RWPE2 (cell line): Measurements from ENCODE around the gene MAML1.

Source experiments
- ATAC-seq: fragments of 200-7000 bp; cut with Tn5 transposase; 3 replicates; pipeline ENCODE4 v1.9.1; 2021; ENCODE audit warnings: low read depth
- DNase-seq: peaks from one replicate; pipeline ENCODE4 v3.0.0-alpha.2; 2020; ENCODE audit warnings: low spot score
- H3K27ac ChIP-seq: fragments of 450-650 bp; 2 replicates; pipeline ENCODE4 v1.5.1; 2017; ENCODE audit warnings: mild to moderate bottlenecking; ENCODE audit not compliant: poor library complexity, severe bottlenecking
- H3K27me3 ChIP-seq: fragments of 250-450 bp; sonication (Bioruptor Pico); 2 replicates; pipeline ENCODE4 v1.5.1; 2021; ENCODE audit warnings: mild to moderate bottlenecking, moderate library complexity; ENCODE audit not compliant: insufficient read depth, poor library complexity, severe bottlenecking
- H3K36me3 ChIP-seq: fragments of 250-450 bp; sonication (Bioruptor Pico); 2 replicates; pipeline ENCODE4 v1.5.1; 2020; ENCODE audit warnings: low read depth, mild to moderate bottlenecking, moderate library complexity
- H3K4me1 ChIP-seq: fragments of 250-450 bp; sonication (Bioruptor Pico); 2 replicates; pipeline ENCODE4 v1.5.1; 2021; ENCODE audit warnings: mild to moderate bottlenecking, moderate library complexity; ENCODE audit not compliant: insufficient read depth, poor library complexity, severe bottlenecking
- H3K4me3 ChIP-seq: fragments of 250-450 bp; sonication (Bioruptor Pico); 2 replicates; pipeline ENCODE4 v1.5.1; 2021; ENCODE audit warnings: mild to moderate bottlenecking, moderate library complexity; ENCODE audit not compliant: severe bottlenecking
- H3K9me3 ChIP-seq: fragments of 250-450 bp; sonication (Bioruptor Pico); 2 replicates; pipeline ENCODE4 v1.5.1; 2021; ENCODE audit warnings: mild to moderate bottlenecking, moderate library complexity; ENCODE audit not compliant: severe bottlenecking
- TF ChIP-seq, protein P1 (sequence below): fragments of 450-650 bp; IDR thresholded peaks from one replicate; pipeline ENCODE4 v1.5.1; 2017; ENCODE audit warnings: mild to moderate bottlenecking, moderate library complexity; ENCODE audit not compliant: poor library complexity, severe bottlenecking

MAML1 gene

DNA sequence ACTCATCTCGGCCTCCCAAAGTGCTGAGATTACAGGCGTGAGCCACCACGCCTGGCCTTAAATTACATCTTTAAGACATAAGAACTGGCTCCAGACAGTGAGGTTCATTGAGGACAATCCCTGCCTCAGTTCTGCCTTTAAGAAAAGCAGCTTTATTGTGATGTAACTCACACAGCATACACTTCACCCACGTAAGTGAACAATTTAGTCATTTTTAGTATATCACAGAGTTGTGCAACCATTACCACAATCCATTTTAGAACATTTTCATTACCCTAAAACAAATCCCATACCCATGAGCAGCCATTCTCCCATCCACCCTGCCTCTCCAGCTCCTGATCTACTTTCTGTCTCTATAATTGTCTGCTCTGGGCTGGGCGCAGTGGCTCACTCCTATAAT is 37.2 kb downstream of the MAML1 start:
- TF ChIP-seq, protein P1, sequence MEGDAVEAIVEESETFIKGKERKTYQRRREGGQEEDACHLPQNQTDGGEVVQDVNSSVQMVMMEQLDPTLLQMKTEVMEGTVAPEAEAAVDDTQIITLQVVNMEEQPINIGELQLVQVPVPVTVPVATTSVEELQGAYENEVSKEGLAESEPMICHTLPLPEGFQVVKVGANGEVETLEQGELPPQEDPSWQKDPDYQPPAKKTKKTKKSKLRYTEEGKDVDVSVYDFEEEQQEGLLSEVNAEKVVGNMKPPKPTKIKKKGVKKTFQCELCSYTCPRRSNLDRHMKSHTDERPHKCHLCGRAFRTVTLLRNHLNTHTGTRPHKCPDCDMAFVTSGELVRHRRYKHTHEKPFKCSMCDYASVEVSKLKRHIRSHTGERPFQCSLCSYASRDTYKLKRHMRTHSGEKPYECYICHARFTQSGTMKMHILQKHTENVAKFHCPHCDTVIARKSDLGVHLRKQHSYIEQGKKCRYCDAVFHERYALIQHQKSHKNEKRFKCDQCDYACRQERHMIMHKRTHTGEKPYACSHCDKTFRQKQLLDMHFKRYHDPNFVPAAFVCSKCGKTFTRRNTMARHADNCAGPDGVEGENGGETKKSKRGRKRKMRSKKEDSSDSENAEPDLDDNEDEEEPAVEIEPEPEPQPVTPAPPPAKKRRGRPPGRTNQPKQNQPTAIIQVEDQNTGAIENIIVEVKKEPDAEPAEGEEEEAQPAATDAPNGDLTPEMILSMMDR, result no peak
- DNase-seq (no peak), ATAC-seq (no peak)
- Histone ChIP-seq H3K4me3 (no peak overlapping the region), H3K27ac (no peak overlapping the region), H3K36me3 (peaks cover 91% of the 10 kb centered on the region), H3K4me1 (peaks cover 11% of the 10 kb centered on the region), H3K9me3 (no peaks in the 10 kb centered on the region), H3K27me3 (no peaks in the 10 kb centered on the region)

DNA sequence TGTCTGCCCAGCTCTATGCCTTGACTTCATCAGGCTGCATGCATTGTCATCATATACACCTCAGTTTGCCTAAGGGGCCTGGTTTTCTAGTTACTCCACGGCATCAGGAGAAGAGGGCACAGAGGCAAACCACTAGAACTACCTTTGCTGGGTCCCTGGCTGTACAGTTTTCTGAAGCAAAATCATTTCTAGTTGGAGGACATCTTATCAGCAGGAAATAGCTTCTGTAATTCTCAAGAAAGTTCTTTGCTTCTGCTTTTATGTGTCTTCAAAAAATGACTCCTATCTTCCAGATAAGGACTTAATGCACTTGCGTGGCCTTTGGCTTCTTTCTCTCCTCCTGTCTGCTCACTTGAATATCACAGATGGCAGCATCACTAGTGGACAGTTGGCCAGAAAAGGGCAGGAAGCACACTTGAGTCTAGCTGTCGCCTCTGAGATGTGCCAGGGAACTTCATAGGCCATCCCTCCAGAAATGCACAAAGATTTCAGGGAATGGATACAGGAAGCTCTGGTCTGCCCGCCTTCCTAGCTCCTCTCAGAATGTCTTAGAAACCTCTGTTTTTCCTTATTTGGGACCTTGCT is 38.8 kb downstream of the MAML1 start:
- ATAC-seq, result no peak
- Histone ChIP-seq H3K4me1 (no peaks in the 10 kb centered on the region), H3K9me3 (no peaks in the 10 kb centered on the region), H3K4me3 (no peak overlapping the region), H3K36me3 (peaks cover 95% of the 10 kb centered on the region), H3K27me3 (no peaks in the 10 kb centered on the region), H3K27ac (no peak overlapping the region)
- TF ChIP-seq, protein P1, result no peak
- no peak for DNase-seq

DNA sequence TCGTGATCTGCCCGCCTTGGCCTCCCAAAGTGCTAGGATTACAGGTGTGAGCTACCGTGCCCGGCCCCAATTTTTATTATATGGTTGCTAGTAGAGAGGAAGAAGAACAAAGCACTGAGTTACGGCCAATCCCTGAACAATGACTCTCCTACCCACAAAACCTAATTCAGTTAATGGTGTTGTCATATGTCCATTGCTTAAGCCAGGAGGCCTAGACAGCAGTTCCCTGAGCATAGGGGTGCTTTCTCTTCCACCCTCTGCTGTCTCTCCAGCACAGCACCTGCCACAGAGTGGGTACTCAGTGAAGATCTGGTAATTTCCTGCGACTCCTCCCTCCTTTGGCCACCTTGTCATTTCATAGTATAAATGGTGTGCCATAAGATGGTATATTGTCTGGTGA is 39.7 kb downstream of the MAML1 start:
- no peak overlapping the region for H3K4me3 ChIP-seq
- DNase-seq (no peak), ATAC-seq (no peak)
- H3K9me3 ChIP-seq, result no peaks in the 10 kb centered on the region
- no peak overlapping the region for H3K27ac ChIP-seq
- H3K4me1 ChIP-seq, result no peaks in the 10 kb centered on the region
- TF ChIP-seq, protein P1, result no peak
- no peaks in the 10 kb centered on the region for H3K27me3 ChIP-seq
- H3K36me3 ChIP-seq, result peaks cover 97% of the 10 kb centered on the region

DNA sequence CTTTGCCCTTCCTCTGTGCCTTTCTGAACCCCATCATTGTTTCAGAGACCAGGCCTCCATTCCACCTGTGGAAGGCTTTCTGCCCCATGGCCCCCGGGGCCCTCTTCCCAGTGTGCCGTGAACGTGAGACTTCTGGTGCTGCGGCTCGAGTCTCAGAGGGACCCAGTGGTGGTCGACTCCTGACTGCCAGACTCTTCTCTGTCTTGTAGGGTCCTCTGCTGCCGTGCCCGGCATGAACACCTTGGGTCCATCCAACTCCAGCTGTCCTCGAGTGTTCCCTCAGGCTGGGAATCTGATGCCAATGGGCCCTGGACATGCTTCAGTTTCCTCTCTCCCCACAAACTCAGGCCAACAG is 41.0 kb downstream of the MAML1 start:
- H3K27ac ChIP-seq, result no peak overlapping the region
- no peaks in the 10 kb centered on the region for H3K4me1 ChIP-seq
- no peaks in the 10 kb centered on the region for H3K27me3 ChIP-seq
- no peak for ATAC-seq
- peak; percentile 57 for DNase-seq
- TF ChIP-seq, protein P1, result no peak
- H3K4me3 ChIP-seq, result no peak overlapping the region
- H3K36me3 ChIP-seq, result peaks cover 89% of the 10 kb centered on the region
- H3K9me3 ChIP-seq, result no peaks in the 10 kb centered on the region

DNA sequence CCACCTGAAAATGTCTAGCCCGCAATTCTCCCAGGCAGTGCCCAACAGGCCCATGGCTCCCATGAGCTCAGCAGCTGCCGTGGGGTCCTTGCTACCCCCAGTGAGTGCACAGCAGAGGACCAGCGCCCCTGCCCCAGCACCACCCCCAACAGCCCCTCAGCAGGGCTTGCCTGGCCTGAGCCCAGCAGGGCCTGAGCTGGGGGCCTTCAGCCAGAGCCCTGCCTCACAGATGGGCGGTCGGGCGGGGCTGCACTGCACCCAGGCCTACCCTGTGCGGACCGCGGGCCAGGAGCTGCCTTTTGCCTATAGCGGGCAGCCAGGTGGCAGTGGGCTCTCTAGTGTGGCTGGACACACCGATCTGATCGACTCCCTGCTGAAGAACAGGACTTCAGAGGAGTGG is 41.8 kb downstream of the MAML1 start:
- H3K9me3 ChIP-seq, result no peaks in the 10 kb centered on the region
- H3K4me3 ChIP-seq, result no peak overlapping the region
- peak; percentile 63 for DNase-seq
- TF ChIP-seq, protein P1, result no peak
- no peak overlapping the region for H3K27ac ChIP-seq
- peaks cover 81% of the 10 kb centered on the region for H3K36me3 ChIP-seq
- no peaks in the 10 kb centered on the region for H3K27me3 ChIP-seq
- H3K4me1 ChIP-seq, result no peaks in the 10 kb centered on the region
- ATAC-seq, result no peak
